ENCODE data around the gene CRELD2.

The CRELD2 gene

DNA sequence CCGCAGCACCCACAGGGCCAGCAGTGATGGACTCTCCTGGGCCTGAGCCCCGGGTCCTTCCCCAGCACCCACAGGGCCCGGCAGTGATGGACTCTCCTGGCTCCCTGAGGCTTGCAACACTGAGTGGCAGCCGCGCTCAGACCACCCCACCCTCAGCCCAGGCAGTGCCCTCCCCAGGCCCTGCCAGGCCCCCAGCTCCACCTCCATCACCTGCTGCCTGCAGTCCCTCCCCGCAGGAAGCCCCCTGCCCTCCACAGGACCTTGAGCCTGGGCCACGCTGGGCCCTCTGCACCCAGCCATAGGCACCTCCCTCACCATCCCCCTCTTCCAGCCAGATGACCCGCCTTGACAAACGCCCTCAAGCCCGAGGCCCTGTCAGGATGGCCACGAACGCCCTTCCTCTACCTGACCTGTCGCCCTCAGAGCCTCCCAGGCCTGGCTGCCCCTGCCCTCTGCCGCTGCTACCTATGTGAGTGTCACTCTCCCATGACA, 11.6 kb upstream of the CRELD2 start:
- Histone ChIP-seq H3K4me1 (ENCODE audit: low read length) (no peaks in the 10 kb centered on the region), H3K9me2 (replicated peaks; ENCODE audit: insufficient read depth, low read length) (no peaks in the 10 kb centered on the region), H3K36me3 (replicated peaks; ENCODE audit: insufficient read depth, low read length) (no peaks in the 10 kb centered on the region), H3K79me2 (ENCODE audit: low read length) (no peaks in the 10 kb centered on the region), H3K27me3 (replicated peaks; ENCODE audit: insufficient read depth, low read length) (no peaks in the 10 kb centered on the region), H3K9ac (ENCODE audit: low read length) (no peak overlapping the region), H3K4me3 (ENCODE audit: low read length) (no peak overlapping the region), H3F3A (ENCODE audit: insufficient read depth, low read length) (no peaks in the 10 kb centered on the region), H3K27ac (ENCODE audit: low read length) (no peak overlapping the region), H4K20me1 (ENCODE audit: insufficient read depth, low read length) (no peaks in the 10 kb centered on the region), H3K9me3 (replicated peaks; ENCODE audit: insufficient read depth, low read length) (no peaks in the 10 kb centered on the region), H2AFZ (ENCODE audit: low read length) (no peak overlapping the region), H3K4me2 (ENCODE audit: low read depth, low read length) (no peak overlapping the region)
- no peak for TF ChIP-seq EZH2 (optimal IDR thresholded peaks at IDR 0.05; ENCODE audit: low read depth, low read length)
- TF ChIP-seq, protein P1, sequence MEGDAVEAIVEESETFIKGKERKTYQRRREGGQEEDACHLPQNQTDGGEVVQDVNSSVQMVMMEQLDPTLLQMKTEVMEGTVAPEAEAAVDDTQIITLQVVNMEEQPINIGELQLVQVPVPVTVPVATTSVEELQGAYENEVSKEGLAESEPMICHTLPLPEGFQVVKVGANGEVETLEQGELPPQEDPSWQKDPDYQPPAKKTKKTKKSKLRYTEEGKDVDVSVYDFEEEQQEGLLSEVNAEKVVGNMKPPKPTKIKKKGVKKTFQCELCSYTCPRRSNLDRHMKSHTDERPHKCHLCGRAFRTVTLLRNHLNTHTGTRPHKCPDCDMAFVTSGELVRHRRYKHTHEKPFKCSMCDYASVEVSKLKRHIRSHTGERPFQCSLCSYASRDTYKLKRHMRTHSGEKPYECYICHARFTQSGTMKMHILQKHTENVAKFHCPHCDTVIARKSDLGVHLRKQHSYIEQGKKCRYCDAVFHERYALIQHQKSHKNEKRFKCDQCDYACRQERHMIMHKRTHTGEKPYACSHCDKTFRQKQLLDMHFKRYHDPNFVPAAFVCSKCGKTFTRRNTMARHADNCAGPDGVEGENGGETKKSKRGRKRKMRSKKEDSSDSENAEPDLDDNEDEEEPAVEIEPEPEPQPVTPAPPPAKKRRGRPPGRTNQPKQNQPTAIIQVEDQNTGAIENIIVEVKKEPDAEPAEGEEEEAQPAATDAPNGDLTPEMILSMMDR (IDR thresholded peaks at IDR 0.05; ENCODE audit: low read length) = no peak
- TF ChIP-seq EZH2phosphoT487 (IDR thresholded peaks at IDR 0.05; ENCODE audit: low read length) = no peak
- no peak for DNase-seq

DNA sequence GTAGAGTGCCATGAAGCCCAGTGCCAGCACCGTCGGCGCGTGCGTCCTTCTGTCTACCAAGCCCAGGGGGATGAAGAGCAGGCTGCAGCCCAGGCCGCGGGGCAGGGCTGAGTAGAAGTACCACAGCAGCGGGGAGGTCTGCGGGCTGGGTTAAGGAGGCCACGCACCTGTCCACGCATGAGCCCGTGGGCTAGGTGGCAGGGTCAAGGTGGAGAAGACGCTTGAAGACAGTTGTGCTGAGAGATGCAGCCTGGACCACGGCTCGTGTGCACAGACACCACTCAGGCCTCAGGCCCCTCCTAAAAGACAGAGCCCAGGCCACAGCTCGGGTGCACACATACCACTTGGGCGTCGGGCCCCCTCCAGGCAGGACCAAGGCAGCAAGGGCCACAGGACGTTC, 10.6 kb upstream of the CRELD2 start:
- Histone ChIP-seq H3K4me3 (ENCODE audit: low read length) (no peak overlapping the region), H3K79me2 (ENCODE audit: low read length) (no peaks in the 10 kb centered on the region), H3K9ac (ENCODE audit: low read length) (no peak overlapping the region), H3K4me1 (ENCODE audit: low read length) (no peaks in the 10 kb centered on the region), H3K36me3 (replicated peaks; ENCODE audit: insufficient read depth, low read length) (no peaks in the 10 kb centered on the region), H3K9me3 (replicated peaks; ENCODE audit: insufficient read depth, low read length) (no peaks in the 10 kb centered on the region), H3F3A (ENCODE audit: insufficient read depth, low read length) (no peaks in the 10 kb centered on the region), H3K4me2 (ENCODE audit: low read depth, low read length) (no peak overlapping the region), H3K27me3 (replicated peaks; ENCODE audit: insufficient read depth, low read length) (no peaks in the 10 kb centered on the region), H3K27ac (ENCODE audit: low read length) (no peak overlapping the region), H3K9me2 (replicated peaks; ENCODE audit: insufficient read depth, low read length) (no peaks in the 10 kb centered on the region), H2AFZ (ENCODE audit: low read length) (no peak overlapping the region), H4K20me1 (ENCODE audit: insufficient read depth, low read length) (no peaks in the 10 kb centered on the region)
- DNase-seq = no peak
- TF ChIP-seq, protein P1 (IDR thresholded peaks at IDR 0.05; ENCODE audit: low read length) = no peak
- TF ChIP-seq EZH2 (optimal IDR thresholded peaks at IDR 0.05; ENCODE audit: low read depth, low read length) (no peak), EZH2phosphoT487 (IDR thresholded peaks at IDR 0.05; ENCODE audit: low read length) (no peak)

DNA sequence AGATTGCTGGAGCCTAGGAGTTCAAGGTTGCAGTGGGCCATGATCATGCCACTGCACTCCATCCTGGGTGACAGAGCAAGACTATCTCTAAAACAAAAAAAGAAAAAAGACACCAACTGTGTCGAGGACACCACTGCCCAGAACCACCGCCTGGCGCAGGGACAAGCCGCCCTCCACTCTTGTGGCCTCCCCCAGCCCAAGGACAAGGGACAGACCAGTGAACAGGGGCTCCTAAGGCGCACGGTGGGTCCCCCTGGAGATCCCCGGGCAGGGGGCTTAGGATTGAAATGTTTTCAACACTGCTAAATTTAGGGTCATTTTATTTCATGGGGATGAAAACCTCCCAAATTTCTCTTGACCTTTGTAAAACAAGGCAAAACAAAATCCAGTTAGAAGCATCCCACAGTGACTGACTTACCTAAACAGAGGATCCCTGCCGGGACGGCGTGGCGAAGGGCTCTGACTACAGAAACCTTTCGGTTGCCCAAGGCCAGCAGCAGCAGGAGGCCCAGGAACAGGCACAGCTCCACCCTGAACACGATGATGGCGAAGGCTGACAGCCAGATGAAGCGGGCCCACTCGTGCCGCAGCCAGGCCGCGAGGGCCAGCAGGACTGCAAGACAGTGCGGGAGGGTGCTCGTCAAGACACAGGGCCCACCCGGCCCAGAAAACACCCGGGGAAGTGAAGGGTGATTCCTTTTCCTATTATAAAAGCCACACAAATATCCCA, 8.8 kb upstream of the CRELD2 start:
- Histone ChIP-seq H3K9ac (ENCODE audit: low read length) (no peak overlapping the region), H3K9me2 (replicated peaks; ENCODE audit: insufficient read depth, low read length) (no peaks in the 10 kb centered on the region), H3K27ac (ENCODE audit: low read length) (no peak overlapping the region), H4K20me1 (ENCODE audit: insufficient read depth, low read length) (no peaks in the 10 kb centered on the region), H3K4me2 (ENCODE audit: low read depth, low read length) (no peak overlapping the region), H3K36me3 (replicated peaks; ENCODE audit: insufficient read depth, low read length) (no peaks in the 10 kb centered on the region), H3K9me3 (replicated peaks; ENCODE audit: insufficient read depth, low read length) (no peaks in the 10 kb centered on the region), H3K79me2 (ENCODE audit: low read length) (no peaks in the 10 kb centered on the region), H3K4me3 (ENCODE audit: low read length) (no peak overlapping the region), H3F3A (ENCODE audit: insufficient read depth, low read length) (no peaks in the 10 kb centered on the region), H3K4me1 (ENCODE audit: low read length) (no peaks in the 10 kb centered on the region), H2AFZ (ENCODE audit: low read length) (no peak overlapping the region), H3K27me3 (replicated peaks; ENCODE audit: insufficient read depth, low read length) (no peaks in the 10 kb centered on the region)
- no peak for DNase-seq
- TF ChIP-seq, protein P1 (IDR thresholded peaks at IDR 0.05; ENCODE audit: low read length) = no peak
- TF ChIP-seq EZH2phosphoT487 (IDR thresholded peaks at IDR 0.05; ENCODE audit: low read length) = no peak
- no peak for TF ChIP-seq EZH2 (optimal IDR thresholded peaks at IDR 0.05; ENCODE audit: low read depth, low read length)

Measured in MM.1S (cell line).